Measurements from ENCODE around the gene FGD6.
"Not testable (repeated sequence)": the region's sequence is repeated elsewhere in the genome, so short reads cannot be mapped to it uniquely, and the experiment has no call there.

FGD6 gene

GRCh38 chr12:95178136-95178535, 39.1 kb downstream of the FGD6 start:
- DNase-seq (ENCODE audit: low spot score) = no peak

GRCh38 chr12:95177201-95177768, 40.0 kb downstream of the FGD6 start:
- DNase-seq (ENCODE audit: low spot score) = no peak

GRCh38 chr12:95173392-95174251, 43.6 kb downstream of the FGD6 start:
- peak; percentile 23 for DNase-seq (ENCODE audit: low spot score)

- DNase-seq (ENCODE audit: low spot score) = peak; percentile 51
These were observed 47.9 kb downstream of the FGD6 start for GRCh38 chr12:95169368-95169767.

GRCh38 chr12:95168746-95169145, 48.5 kb downstream of the FGD6 start:
- DNase-seq (ENCODE audit: low spot score) = no peak

GRCh38 chr12:95164656-95165055, 52.6 kb downstream of the FGD6 start:
- DNase-seq (ENCODE audit: low spot score) = peak; percentile 23

GRCh38 chr12:95158919-95159318, 58.3 kb downstream of the FGD6 start:
- no peak for DNase-seq (ENCODE audit: low spot score)

GRCh38 chr12:95151821-95152220, 65.4 kb downstream of the FGD6 start:
- DNase-seq (ENCODE audit: low spot score) = no peak

GRCh38 chr12:95151406-95151805, 65.9 kb downstream of the FGD6 start:
- no peak for DNase-seq (ENCODE audit: low spot score)

GRCh38 chr12:95150501-95150900, 66.8 kb downstream of the FGD6 start:
- DNase-seq (ENCODE audit: low spot score) = no peak

GRCh38 chr12:95147866-95148265, 69.4 kb downstream of the FGD6 start:
- no peak for DNase-seq (ENCODE audit: low spot score)

- DNase-seq (ENCODE audit: low spot score) = no peak
These were observed 70.5 kb downstream of the FGD6 start for GRCh38 chr12:95146769-95147168.

GRCh38 chr12:95143621-95144205, 73.6 kb downstream of the FGD6 start:
- DNase-seq (ENCODE audit: low spot score) = no peak

GRCh38 chr12:95142431-95143151, 74.7 kb downstream of the FGD6 start:
- DNase-seq (ENCODE audit: low spot score) = no peak

GRCh38 chr12:95141310-95141709, 76.0 kb downstream of the FGD6 start:
- DNase-seq (ENCODE audit: low spot score) = no peak

- DNase-seq (ENCODE audit: low spot score) = not testable (repeated sequence)
These were observed 79.2 kb downstream of the FGD6 start for GRCh38 chr12:95138031-95138430.

- DNase-seq (ENCODE audit: low spot score) = no peak
These were observed 80.7 kb downstream of the FGD6 start for GRCh38 chr12:95136598-95136997.

GRCh38 chr12:95134085-95134484, 83.2 kb downstream of the FGD6 start:
- no peak for DNase-seq (ENCODE audit: low spot score)

GRCh38 chr12:95131589-95132340, 85.5 kb downstream of the FGD6 start:
- DNase-seq (ENCODE audit: low spot score) = peak; percentile 11

GRCh38 chr12:95130096-95130495, 87.2 kb downstream of the FGD6 start:
- DNase-seq (ENCODE audit: low spot score) = no peak

GRCh38 chr12:95129115-95129514, 88.2 kb downstream of the FGD6 start:
- DNase-seq (ENCODE audit: low spot score) = no peak

- no peak for DNase-seq (ENCODE audit: low spot score)
These were observed 90.5 kb downstream of the FGD6 start for GRCh38 chr12:95126736-95127135.
